Amniotic stem cell (primary cell): ENCODE measurements around the gene LAMA5.

Source experiments
- DNase-seq: peaks from one replicate; lab custom pipeline; 2025; lab: John Stamatoyannopoulos, UW

Gene LAMA5

DNA sequence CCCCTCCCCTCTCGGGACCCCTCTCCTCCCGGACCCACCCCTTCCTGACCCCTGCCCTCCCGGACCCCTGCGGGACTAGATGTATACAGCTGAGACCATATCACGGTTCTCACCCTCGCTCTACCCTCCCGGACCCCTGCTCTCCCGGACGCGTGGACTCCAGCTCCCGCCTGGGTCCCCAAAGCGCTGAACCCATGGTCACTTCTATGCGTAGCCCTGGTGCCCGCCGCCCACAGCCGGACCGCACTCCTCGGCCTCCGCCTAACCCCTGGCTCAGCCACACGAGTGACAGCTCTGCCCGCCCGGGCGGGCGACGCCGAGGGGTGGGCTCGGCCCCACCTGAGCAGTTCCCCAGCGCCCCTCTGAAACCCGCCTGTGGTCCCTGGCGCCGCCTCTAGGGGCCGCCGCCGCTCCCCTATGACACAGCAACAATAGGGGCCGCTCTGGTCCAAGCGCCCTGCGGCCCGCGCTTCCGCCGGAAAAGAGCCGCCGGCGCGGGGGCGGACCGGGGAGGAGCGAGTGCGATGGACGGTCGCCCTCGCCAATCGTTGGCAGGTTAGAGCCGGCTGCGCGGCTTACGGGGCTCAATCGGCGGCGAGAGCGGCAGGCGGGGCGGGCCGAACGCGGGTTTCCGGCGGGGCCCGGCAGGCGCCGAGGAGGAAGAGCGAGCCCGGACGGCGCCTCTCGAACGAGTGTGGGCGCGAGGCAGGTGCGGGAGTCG lies 64.6 kb downstream of the LAMA5 start, which contains the start of gene ADRM1:
Gene ADRM1 (plus strand): TSS at position 657 of the 721 bp plus-strand sequence. CDS start 572 bp downstream, outside the sequence.
- DNase-seq = peak; percentile 92

GRCh38 chr20:62301773-62302340 lies 65.3 kb downstream of the LAMA5 start:
- peak; percentile 81 for DNase-seq

DNA sequence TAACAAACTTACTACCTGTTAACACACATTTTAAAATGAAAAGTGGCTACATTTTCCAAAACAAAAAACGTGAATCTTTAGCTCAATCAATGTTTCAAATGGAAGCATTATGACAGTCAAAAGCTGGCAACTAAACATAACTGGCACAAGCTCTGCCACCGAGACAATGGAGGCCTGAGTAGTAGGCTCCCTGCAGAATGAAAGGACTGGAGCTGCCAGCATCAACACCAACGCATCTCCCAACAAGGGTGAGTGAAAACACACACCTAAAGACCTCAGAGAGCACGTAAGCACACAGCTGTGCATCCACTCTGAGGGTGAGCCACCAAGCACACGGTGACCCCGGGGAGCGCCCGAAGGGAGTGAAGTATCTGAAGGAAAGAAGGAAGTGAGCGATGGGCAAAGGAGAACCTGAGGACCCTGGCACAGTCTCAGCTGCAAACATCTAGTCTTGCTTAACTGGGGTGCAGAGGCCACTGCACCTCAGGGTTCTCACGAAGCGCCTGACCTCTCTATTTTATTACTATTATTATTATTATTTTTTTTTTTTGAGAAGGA lies 65.9 kb downstream of the LAMA5 start:
- no peak for DNase-seq

DNA sequence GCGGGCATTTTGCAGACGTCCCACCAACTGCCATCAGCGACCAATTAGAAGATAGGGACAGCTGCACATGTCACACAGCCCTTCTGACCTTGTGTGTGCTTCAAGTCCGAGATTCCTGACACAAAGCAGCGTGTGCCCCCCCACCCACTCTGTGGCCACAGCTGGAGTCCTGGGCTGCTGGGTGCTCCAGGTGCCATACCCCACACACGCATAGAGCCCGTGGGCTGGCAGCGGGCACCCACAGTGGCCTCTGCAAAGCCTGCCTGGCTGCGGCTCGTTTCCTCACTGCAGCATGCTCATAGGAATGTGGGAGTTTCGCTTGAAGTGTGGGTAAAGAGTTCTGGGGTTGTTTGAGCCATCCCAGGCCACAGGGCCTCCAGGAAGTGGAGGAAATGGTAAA lies 66.8 kb downstream of the LAMA5 start:
- DNase-seq = no peak

DNA sequence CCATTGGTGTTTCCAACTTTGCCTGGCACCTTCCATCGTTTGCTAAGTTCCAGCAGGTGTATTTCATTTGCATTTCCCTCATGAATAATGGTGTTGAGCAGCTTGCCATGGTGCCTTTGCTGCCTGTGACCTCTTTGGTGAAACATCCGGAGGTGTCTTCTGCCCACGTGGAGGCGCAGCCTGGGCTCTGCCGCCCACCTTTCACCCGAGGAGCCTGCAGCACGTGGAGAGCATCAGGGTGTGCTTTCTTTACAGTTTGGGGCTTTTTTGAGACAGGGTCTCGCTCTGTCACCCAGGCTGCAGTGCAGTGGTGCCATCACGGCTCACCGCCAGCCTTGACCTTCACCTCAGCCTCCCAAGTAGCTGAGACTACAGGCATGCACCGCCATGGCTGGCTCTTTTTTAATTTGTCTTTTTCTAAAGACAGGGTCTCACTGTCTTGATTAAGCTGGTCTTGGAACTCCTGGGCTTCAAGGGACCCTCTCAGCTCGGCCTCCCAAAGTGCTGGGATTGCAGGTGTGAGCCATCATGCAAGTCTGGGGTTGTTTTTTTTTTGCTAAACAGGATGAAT lies 67.4 kb downstream of the LAMA5 start:
- no peak for DNase-seq

GRCh38 chr20:62298577-62299249 lies 68.4 kb downstream of the LAMA5 start:
- DNase-seq = no peak

DNA sequence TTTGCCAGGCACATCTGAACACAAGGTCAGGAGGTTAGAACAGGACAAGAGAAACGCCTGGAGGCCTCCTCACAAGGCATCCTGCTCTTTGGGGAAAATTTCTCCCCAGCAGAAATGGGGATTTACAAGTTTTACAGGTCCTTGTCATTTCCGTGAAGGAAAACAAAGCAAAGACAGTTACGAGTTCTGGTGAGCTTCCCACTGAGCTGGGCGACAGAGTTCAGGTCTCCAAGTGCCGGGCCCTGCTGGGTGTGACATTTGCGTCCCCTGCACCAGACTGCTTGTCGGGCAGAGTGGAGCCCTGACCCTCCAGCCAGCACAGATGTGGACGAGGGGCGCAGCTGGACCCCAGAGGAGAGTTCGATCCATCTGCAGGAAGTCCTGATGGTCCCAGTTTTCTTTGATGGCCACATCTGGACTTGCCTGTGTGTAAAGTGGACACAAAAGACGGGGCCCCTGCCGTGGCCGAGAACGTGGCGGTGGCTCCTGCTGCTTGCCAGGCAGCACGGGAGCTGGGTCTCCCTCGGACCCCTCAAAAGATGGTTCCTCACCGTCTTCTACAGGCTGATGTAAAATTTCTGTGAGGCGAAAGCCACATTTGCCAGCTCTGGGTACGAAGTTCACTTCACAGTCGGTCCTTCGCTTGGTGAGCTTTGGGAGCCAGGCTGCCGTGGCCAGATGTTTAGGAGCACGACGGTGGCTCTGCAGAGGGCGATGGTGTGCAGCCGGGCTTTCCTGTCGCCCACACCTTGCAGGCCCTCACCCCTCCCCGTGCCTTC lies 69.5 kb downstream of the LAMA5 start:
- DNase-seq = no peak

- no peak for DNase-seq
These were observed 70.2 kb downstream of the LAMA5 start for GRCh38 chr20:62296724-62297448.

DNA sequence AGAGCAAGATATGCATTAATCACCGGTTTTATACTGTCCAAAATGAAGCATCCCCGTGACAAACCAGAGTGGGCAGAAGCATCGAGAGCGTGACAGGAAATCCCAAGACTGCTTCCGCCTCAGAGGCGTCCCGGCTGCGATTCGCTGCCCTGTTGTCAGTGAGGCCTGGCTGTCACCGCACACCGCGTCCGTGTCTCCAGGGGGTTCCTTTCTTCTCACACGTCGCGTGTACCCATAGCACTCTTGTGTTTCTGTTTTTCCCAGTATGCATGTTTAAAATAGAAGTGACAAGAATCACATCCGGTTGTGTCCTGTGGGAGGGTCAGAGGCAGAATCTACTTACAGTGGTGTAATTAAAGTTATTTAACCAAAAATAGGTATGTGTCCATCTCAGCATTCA lies 72.6 kb downstream of the LAMA5 start:
- no peak for DNase-seq

- DNase-seq = no peak
These were observed 73.2 kb downstream of the LAMA5 start for GRCh38 chr20:62293946-62294345.

DNA sequence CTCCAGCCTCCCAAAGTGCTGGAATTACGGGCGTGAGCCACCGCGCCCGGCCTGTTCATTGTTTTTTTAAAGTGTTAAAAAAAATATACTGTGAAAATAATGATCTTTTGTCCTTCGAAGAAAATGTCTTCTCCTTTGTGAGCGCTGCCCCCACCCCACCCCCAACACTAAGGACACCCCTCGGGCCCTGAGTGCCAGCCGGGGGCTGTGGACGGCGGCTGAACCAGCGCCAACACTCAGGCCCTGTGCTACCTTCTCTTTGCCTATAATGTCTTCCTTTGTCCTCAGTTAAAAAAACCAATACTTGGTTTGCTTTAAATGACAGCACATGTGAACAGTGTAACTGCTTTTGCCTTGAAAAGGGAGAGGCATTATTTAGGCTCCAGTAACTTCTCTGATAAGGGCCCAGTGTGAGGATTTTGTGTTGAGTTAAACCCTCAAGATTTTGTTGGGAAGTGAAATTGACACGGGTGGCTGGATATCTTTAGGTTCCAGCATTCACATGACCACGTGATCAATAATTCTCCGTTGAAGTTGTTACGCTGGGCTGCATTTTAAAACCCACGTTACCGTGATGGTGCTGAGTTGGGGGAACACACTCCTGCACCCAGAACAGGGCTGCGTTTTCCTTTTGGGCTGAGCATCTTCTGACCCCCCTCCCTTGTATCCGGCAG lies 73.9 kb downstream of the LAMA5 start:
- DNase-seq = no peak

- no peak for DNase-seq
These were observed 75.0 kb downstream of the LAMA5 start for GRCh38 chr20:62292108-62292507.

DNA sequence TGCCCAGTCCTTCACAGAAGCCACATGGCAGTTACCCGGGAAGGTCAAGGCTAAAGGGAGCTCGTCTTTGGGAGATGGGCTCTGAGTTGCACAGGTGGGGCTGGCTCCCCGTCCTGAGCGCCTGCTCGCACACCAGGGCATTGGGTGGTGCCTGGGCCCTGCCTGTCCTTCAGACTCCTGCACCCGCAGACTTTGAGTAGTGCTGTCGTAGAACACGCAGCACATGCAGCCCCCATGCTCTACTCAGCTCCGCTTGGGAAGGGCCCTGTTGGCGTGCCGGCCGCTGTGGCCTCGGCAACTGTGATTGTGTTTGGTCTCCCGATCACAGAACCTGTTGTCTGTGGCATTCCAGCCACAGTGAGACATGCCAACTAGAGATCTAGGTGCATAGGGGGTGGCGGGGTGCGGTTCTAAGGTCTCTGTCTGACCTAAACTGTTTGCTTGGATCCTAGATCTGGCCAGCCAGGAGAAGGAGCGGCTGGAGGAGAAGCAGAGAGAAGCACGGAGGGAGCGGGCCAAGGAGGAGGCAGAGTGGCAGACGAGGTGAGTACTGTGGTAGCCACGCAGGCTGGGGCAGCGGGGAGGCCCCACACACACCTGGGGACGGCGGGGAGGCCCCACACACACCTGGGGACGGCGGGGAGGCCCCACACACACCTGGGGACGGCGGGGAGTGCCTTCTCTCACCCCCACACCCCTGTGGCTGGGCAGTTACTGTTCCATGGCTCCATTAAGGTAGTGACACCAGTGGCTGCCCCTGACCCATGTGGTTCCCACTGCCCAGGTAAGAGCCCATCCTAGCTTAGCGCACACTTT lies 75.7 kb downstream of the LAMA5 start:
- DNase-seq = no peak

- no peak for DNase-seq
These were observed 77.2 kb downstream of the LAMA5 start for GRCh38 chr20:62289898-62290297.

DNA sequence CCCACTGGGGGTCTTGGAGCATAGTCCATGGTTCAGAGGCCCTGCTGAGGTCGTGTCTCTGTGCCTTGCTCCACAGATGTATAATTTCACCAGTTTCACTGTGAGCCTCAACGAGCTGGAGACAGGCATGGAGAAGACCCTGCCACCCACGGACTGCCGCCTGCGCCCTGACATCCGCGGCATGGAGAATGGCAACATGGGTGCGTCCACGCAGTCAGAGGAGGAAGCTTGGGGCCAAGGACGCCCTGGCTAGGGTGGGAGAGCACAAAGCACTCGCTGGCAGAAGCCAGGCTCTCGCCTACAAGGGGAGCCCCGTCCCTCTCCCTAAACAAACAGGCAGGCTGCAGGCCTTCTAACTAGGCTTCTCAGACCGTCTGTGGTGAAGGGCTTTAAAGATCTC lies 78.0 kb downstream of the LAMA5 start:
- DNase-seq = no peak

DNA sequence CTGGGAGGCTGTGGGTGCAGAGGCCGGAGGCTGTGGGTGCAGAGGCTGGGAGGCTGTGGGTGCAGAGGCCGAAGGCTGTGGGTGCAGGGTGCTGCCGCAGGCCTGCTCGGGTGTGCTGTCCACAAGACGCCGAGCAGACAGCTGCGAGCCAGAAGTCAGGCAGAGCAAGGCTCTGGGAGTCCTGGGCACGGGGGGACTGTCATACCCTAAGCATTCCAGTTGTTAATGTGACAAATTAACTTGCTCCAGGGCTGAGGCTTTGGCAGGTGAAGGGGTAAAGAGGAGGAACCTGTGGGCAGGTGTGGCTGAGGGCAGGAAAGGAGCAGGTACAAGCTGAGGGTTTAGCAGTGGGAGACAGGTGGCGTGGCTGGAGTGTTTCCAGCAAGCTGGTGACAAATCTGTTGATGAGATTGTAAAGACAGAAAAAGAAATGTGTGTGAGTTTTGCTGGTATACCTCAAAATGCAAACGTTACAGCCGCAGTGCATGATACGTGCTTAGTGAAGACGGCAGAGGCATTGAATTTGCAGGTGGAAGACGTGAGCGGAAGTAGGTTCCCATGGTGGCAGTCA lies 78.5 kb downstream of the LAMA5 start:
- no peak for DNase-seq

- DNase-seq = no peak
These were observed 79.2 kb downstream of the LAMA5 start for GRCh38 chr20:62287759-62288534.

DNA sequence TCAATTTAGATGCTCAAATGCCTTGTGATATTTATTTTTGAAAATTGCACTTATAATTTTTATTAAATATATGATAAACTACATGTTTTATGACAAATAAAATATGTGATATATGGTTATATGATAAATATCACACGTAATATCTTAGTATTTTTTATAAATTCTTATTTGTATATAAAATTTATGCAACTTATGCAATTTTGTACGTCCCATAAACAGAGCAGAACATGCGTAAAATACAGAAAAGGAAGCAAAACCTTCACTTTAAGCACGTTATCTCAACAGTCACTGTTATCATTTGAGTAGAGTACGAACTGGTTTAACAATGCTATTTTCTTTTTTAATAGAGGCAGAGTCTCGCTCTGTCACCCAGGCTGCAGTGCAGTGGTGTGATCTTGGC lies 80.0 kb downstream of the LAMA5 start:
- no peak for DNase-seq
